GM12878 (cell line): Measurements from ENCODE around the gene MXD1. TPM values are rescaled to one million over a fixed set of nuclear protein-coding genes. Genes with fewer than 3 reads are reported as not detected.

Experiments
- BCL11A ChIP-seq: IDR thresholded peaks from 2 replicates; pipeline ENCODE4 v1.6.1; 2011; ENCODE audit warnings: low read depth, low read length
- CBX3 ChIP-seq: fragments of 200-600 bp; sonication (generic); IDR thresholded peaks from 2 replicates; pipeline ENCODE4 v1.6.1; 2016; ENCODE audit warnings: low read depth, borderline replicate concordance
- CHD1 ChIP-seq: IDR thresholded peaks from 2 replicates; pipeline ENCODE4 v1.6.1; 2012; ENCODE audit warnings: low read depth, low read length, improper control_type of control experiment
- CHD2 ChIP-seq: IDR thresholded peaks from 2 replicates; pipeline ENCODE4 v1.6.1; 2011; ENCODE audit warnings: low read depth, low read length, improper control_type of control experiment, borderline replicate concordance
- EED ChIP-seq: sonication (generic); IDR thresholded peaks from 2 replicates; pipeline ENCODE4 v1.6.1; 2016; ENCODE audit warnings: antibody characterized with exemption, low read depth
- HCFC1 ChIP-seq: fragments of 150-350 bp; IDR thresholded peaks from 2 replicates; pipeline ENCODE4 v1.6.1; 2014; ENCODE audit warnings: low read length
- HDAC2 ChIP-seq: fragments of 200-600 bp; sonication (generic); IDR thresholded peaks from 2 replicates; pipeline ENCODE4 v1.6.1; 2017
- HDGF ChIP-seq: fragments of 450-650 bp; IDR thresholded peaks from 2 replicates; pipeline ENCODE4 v1.6.1; 2016; ENCODE audit warnings: antibody characterized with exemption
- HSF1 ChIP-seq: fragments of 150-350 bp; IDR thresholded peaks from 2 replicates; pipeline ENCODE4 v1.6.1; 2014; ENCODE audit warnings: mild to moderate bottlenecking, low read depth, low read length
- JUND ChIP-seq: IDR thresholded peaks from 2 replicates; pipeline ENCODE4 v1.6.1; 2012; ENCODE audit warnings: low read depth, mild to moderate bottlenecking, low read length, improper control_type of control experiment, moderate library complexity
- MAX ChIP-seq: IDR thresholded peaks from 2 replicates; pipeline ENCODE4 v1.6.1; 2012; ENCODE audit warnings: low read depth, low read length, improper control_type of control experiment
- MTA3 ChIP-seq: IDR thresholded peaks from 2 replicates; pipeline ENCODE4 v1.6.1; 2012; ENCODE audit warnings: low read length, inconsistent platforms, borderline replicate concordance
- MYB ChIP-seq: fragments of 150-350 bp; IDR thresholded peaks from 2 replicates; pipeline ENCODE4 v1.6.1; 2014; ENCODE audit warnings: mild to moderate bottlenecking, low read depth, low read length, borderline replicate concordance
- MYC ChIP-seq: IDR thresholded peaks from 2 replicates; pipeline ENCODE4 v1.6.1; 2011; ENCODE audit warnings: mild to moderate bottlenecking, low read length, moderate library complexity, inconsistent platforms; ENCODE audit not compliant: insufficient read depth, insufficient replicate concordance, insufficient read length, severe bottlenecking
- POU2F2 ChIP-seq: IDR thresholded peaks from 3 replicates; pipeline ENCODE4 v1.6.1; 2011; ENCODE audit warnings: low read depth, mild to moderate bottlenecking, low read length, borderline replicate concordance
- RBBP5 ChIP-seq: fragments of 200-600 bp; sonication (generic); conservative IDR thresholded peaks from 2 replicates; pipeline ENCODE4 v1.6.1; 2016
- RCOR1 ChIP-seq: conservative IDR thresholded peaks from 2 replicates; pipeline ENCODE4 v1.6.1; 2012; ENCODE audit warnings: low read depth, low read length, improper control_type of control experiment
- RELA ChIP-seq: fragments of 450-650 bp; IDR thresholded peaks from 2 replicates; pipeline ENCODE4 v1.8.0; 2014; ENCODE audit warnings: borderline replicate concordance; ENCODE audit not compliant: partially characterized antibody
- SMAD5 ChIP-seq: IDR thresholded peaks from 2 replicates; pipeline ENCODE4 v1.6.1; 2016; ENCODE audit warnings: antibody characterized with exemption, low read depth
- SP1 ChIP-seq: IDR thresholded peaks from one replicate; pipeline ENCODE4 v1.6.1; 2011; ENCODE audit warnings: low read depth, low read length
- SUZ12 ChIP-seq: fragments of 200-600 bp; sonication (generic); IDR thresholded peaks from one replicate; pipeline ENCODE4 v1.6.1; 2018; ENCODE audit warnings: antibody characterized with exemption, mild to moderate bottlenecking; ENCODE audit not compliant: unreplicated experiment
- TAF1 ChIP-seq: IDR thresholded peaks from 2 replicates; pipeline ENCODE4 v1.6.1; 2011; ENCODE audit warnings: mild to moderate bottlenecking, low read depth, low read length, borderline replicate concordance
- TCF12 ChIP-seq: IDR thresholded peaks from 2 replicates; pipeline ENCODE4 v1.6.1; 2011; ENCODE audit warnings: low read depth, mild to moderate bottlenecking, low read length
- WRNIP1 ChIP-seq: IDR thresholded peaks from 2 replicates; pipeline ENCODE4 v1.6.1; 2011; ENCODE audit warnings: low read depth, low read length, improper control_type of control experiment, borderline replicate concordance
- YBX1 ChIP-seq: fragments of 450-650 bp; IDR thresholded peaks from 2 replicates; pipeline ENCODE4 v1.6.1; 2016; ENCODE audit warnings: antibody characterized with exemption
- ZNF274 ChIP-seq: IDR thresholded peaks from one replicate; pipeline ENCODE4 v1.8.0; 2011; ENCODE audit not compliant: insufficient read length, insufficient read depth
- ZNF384 ChIP-seq: IDR thresholded peaks from 2 replicates; pipeline ENCODE4 v1.6.1; 2012; ENCODE audit warnings: low read depth, mild to moderate bottlenecking, low read length, improper control_type of control experiment, borderline replicate concordance
- ZSCAN29 ChIP-seq: fragments of 450-650 bp; IDR thresholded peaks from 2 replicates; pipeline ENCODE4 v1.6.1; 2017; ENCODE audit warnings: mild to moderate bottlenecking, moderate library complexity
- ZZZ3 ChIP-seq: IDR thresholded peaks from 2 replicates; pipeline ENCODE4 v1.6.1; 2011; ENCODE audit warnings: low read depth; ENCODE audit not compliant: control insufficient read depth, insufficient read length
- polyA plus RNA-seq, 11 experiments: library from polyadenylated mRNA; depleted of rRNA in 4 of 11; unstranded in 6 of 11; stranded (reverse) in 5 of 11; fragments of >200 nt; fragmentation: Nextera tagmentation in 4 of 11; fragmentation: Illumina TruSeq in 1 of 11; extraction: Ambion mirVana in 4 of 11; extraction: Trizol in 1 of 11; gene quantifications; 1 replicate in 1 of 11; 2 replicates in 10 of 11; pipeline versions ENCODE4 v1.2.1 to v1.2.3, GENCODE V29; 2011 to 2016; ENCODE audit warnings: inconsistent platforms in 2 of 11, missing spikeins in 2 of 11, low read depth in 1 of 11
- total RNA-seq, 4 experiments: library from RNA; depleted of rRNA in 3 of 4; stranded (reverse); fragments of >200 nt in 3 of 4; fragmentation: Illumina TruSeq in 1 of 4; extraction: Trizol in 1 of 4; gene quantifications; 2 replicates each; pipeline versions ENCODE4 v1.2.1 to v1.2.3, GENCODE V29; 2013 to 2021
- TF ChIP-seq, protein P1 (sequence below): fragments of 450-650 bp; IDR thresholded peaks from 2 replicates; pipeline ENCODE4 v1.6.1; 2018; ENCODE audit warnings: borderline replicate concordance, mild to moderate bottlenecking; ENCODE audit not compliant: partially characterized antibody

Gene MXD1
- total and polyA plus RNA-seq, 10 of the 15 experiments (the other 5 are each of a cell fraction or from before 2014, with no cell fraction given), result 2.2 to 10.2 (median 3.3) TPM

- TF ChIP-seq HDAC2, result no peak
- no peak for TF ChIP-seq RCOR1
- no peak for TF ChIP-seq CBX3
- TF ChIP-seq SMAD5, result no peak; the same call in 1 of the 2 replicates
- TF ChIP-seq CHD2, result 0 out of 2 replicates have a peak, but pooled peaks have one; percentile 14
- TF ChIP-seq CHD1, result peak; percentile 76; the same call in 1 of the 2 replicates
- TF ChIP-seq JUND, result no peak
- TF ChIP-seq SP1, result peak; percentile 68
- TF ChIP-seq SUZ12, result no peak
- TF ChIP-seq MAX, result no peak
- no peak for TF ChIP-seq YBX1
- TF ChIP-seq EED, result no peak
- TF ChIP-seq RELA, result peak; percentile 54
- TF ChIP-seq WRNIP1, result no peak
- no peak for TF ChIP-seq HDGF
- no peak for TF ChIP-seq MYC
- no peak for TF ChIP-seq ZNF274
- TF ChIP-seq, protein P1, sequence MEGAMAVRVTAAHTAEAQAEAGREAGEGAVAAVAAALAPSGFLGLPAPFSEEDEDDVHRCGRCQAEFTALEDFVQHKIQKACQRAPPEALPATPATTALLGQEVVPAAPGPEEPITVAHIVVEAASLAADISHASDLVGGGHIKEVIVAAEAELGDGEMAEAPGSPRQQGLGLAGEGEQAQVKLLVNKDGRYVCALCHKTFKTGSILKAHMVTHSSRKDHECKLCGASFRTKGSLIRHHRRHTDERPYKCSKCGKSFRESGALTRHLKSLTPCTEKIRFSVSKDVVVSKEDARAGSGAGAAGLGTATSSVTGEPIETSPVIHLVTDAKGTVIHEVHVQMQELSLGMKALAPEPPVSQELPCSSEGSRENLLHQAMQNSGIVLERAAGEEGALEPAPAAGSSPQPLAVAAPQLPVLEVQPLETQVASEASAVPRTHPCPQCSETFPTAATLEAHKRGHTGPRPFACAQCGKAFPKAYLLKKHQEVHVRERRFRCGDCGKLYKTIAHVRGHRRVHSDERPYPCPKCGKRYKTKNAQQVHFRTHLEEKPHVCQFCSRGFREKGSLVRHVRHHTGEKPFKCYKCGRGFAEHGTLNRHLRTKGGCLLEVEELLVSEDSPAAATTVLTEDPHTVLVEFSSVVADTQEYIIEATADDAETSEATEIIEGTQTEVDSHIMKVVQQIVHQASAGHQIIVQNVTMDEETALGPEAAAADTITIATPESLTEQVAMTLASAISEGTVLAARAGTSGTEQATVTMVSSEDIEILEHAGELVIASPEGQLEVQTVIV, result peak; percentile 27
- no peak for TF ChIP-seq HSF1
- TF ChIP-seq ZZZ3, result peak; percentile 66
- TF ChIP-seq RBBP5, result no peak
- no peak for TF ChIP-seq ZSCAN29
- no peak for TF ChIP-seq TCF12
- peak; percentile 72 for TF ChIP-seq HCFC1
- TF ChIP-seq POU2F2, result peak; percentile 79; the same call in 2 of the 3 replicates
- no peak for TF ChIP-seq MYB
- TF ChIP-seq TAF1, result peak; percentile 100
- TF ChIP-seq BCL11A, result no peak
- TF ChIP-seq ZNF384, result no peak
- no peak for TF ChIP-seq MTA3
Observed at GRCh38 chr2:69893684-69894551, 21.0 kb upstream of the MXD1 start, which contains the start of gene SNRNP27 (continued).
